ENCODE results near the gene GAMT. TPM values are rescaled to one million over a fixed set of nuclear protein-coding genes. Genes with fewer than 3 reads are reported as not detected.
A peak's percentile ranks its signal among the peaks of the same experiment; 100 is the strongest.

The GAMT gene
- total and polyA plus RNA-seq, 2 of the 13 experiments (the other 11 are each of a cell fraction or from before 2014, with no cell fraction given): 115 to 124 TPM

DNA sequence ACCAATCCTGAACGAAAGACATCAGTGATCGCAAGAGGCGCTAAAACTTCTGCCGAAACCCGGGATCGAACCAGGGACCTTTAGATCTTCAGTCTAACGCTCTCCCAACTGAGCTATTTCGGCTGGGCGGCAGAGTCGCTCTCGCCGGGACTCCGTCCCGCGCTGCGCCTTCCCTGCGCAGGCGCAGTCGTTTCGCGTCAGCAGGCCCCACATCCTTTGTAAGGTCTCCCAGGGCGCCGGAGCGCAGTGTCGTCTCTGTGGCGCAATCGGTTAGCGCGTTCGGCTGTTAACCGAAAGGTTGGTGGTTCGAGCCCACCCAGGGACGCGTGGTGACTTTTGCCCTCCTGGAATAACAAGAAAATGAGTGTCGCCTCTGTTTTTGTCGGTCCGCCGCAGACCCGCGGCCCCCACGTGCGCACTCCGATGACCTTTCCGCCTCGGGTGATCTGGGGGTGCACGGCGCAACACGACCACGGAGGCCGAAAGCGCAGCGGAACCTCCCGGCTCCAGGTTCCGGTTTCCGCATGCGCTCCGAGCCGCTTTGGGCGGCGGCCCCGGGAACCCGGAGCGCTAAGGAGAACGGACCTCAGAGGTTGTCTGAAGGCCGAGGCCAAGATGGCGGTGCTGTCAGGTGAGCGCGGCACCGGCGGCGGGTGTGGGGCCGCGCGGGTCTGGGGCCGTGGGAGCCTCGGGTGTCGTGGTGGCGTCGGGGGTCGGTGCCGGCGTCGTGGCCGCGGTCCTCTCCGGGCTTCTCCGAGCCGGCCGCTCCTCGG is 17.8 kb downstream of the GAMT start, which contains the start of gene NDUFS7 (continued):
- TF ChIP-seq, protein P1, sequence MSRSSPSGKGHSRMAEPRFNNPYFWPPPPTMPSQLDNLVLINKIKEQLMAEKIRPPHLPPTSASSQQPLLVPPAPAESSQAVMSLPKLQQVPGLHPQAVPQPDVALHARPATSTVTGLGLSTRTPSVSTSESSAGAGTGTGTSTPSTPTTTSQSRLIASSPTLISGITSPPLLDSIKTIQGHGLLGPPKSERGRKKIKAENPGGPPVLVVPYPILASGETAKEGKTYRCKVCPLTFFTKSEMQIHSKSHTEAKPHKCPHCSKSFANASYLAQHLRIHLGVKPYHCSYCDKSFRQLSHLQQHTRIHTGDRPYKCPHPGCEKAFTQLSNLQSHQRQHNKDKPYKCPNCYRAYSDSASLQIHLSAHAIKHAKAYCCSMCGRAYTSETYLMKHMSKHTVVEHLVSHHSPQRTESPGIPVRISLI (CRISPR knock-in tag; IDR thresholded peaks at IDR 0.05; ENCODE audit: borderline replicate concordance): peak; percentile 74; the same call in 1 of the 2 replicates
- TF ChIP-seq RBAK (CRISPR knock-in tag; IDR thresholded peaks at IDR 0.05) (no peak), PBX2 (CRISPR knock-in tag; IDR thresholded peaks at IDR 0.05) (0 out of 2 replicates have a peak, but pooled peaks have one; percentile 36), EP300 (IDR thresholded peaks at IDR 0.05; ENCODE audit: low read depth in 2 of 2, low read length in 2 of 2) (peak; percentile 57 to 87; a peak in 3 of 4 replicates), EP300 (CRISPR knock-in tag; IDR thresholded peaks at IDR 0.05; ENCODE audit: borderline replicate concordance) (peak; percentile 71; the same call in 1 of the 2 replicates), YEATS2 (CRISPR knock-in tag; IDR thresholded peaks at IDR 0.05; ENCODE audit: borderline replicate concordance) (peak; percentile 96), ZNF205 (CRISPR knock-in tag; IDR thresholded peaks at IDR 0.05) (peak; percentile 92), GTF3A (CRISPR knock-in tag; conservative IDR thresholded peaks at IDR 0.05) (peak; percentile 100), DMTF1 (CRISPR knock-in tag; IDR thresholded peaks at IDR 0.05) (no peak), ZNF782 (CRISPR knock-in tag; IDR thresholded peaks at IDR 0.05; ENCODE audit: borderline replicate concordance) (peak; percentile 97), FOXP4 (CRISPR knock-in tag; IDR thresholded peaks at IDR 0.05) (peak; percentile 36; the same call in 1 of the 2 replicates), AHR (CRISPR knock-in tag; IDR thresholded peaks at IDR 0.05) (peak; percentile 67), MAFF (IDR thresholded peaks at IDR 0.05; ENCODE audit: low read depth, low read length) (no peak), ZNF367 (CRISPR knock-in tag; IDR thresholded peaks at IDR 0.05; ENCODE audit: borderline replicate concordance) (0 out of 2 replicates have a peak, but pooled peaks have one; percentile 42), JUNB (CRISPR knock-in tag; IDR thresholded peaks at IDR 0.05; ENCODE audit: borderline replicate concordance) (peak; percentile 41; the same call in 1 of the 2 replicates)
- TF ChIP-seq, protein P2, sequence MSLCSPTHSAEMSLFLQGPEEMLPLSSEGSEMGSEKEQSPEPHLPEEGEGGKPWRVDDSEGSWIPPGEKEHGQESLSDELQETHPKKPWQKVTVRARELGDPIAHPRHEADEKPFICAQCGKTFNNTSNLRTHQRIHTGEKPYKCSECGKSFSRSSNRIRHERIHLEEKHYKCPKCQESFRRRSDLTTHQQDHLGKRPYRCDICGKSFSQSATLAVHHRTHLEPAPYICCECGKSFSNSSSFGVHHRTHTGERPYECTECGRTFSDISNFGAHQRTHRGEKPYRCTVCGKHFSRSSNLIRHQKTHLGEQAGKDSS (CRISPR knock-in tag; IDR thresholded peaks at IDR 0.05; ENCODE audit: borderline replicate concordance, low read depth): peak; percentile 93
- TF ChIP-seq, protein P3, sequence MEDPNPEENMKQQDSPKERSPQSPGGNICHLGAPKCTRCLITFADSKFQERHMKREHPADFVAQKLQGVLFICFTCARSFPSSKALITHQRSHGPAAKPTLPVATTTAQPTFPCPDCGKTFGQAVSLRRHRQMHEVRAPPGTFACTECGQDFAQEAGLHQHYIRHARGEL (CRISPR knock-in tag; IDR thresholded peaks at IDR 0.05): peak; percentile 84
- TF ChIP-seq, protein P4, sequence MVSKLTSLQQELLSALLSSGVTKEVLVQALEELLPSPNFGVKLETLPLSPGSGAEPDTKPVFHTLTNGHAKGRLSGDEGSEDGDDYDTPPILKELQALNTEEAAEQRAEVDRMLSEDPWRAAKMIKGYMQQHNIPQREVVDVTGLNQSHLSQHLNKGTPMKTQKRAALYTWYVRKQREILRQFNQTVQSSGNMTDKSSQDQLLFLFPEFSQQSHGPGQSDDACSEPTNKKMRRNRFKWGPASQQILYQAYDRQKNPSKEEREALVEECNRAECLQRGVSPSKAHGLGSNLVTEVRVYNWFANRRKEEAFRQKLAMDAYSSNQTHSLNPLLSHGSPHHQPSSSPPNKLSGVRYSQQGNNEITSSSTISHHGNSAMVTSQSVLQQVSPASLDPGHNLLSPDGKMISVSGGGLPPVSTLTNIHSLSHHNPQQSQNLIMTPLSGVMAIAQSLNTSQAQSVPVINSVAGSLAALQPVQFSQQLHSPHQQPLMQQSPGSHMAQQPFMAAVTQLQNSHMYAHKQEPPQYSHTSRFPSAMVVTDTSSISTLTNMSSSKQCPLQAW (CRISPR knock-in tag; IDR thresholded peaks at IDR 0.05): peak; percentile 95

Data from HepG2 (cell line).